Vagina (tissue), 2 donors: ENCODE results near the gene HSPE1. TPM values are rescaled to one million over a fixed set of nuclear protein-coding genes. Genes with fewer than 3 reads are reported as not detected.
"Not testable (repeated sequence)": the region's sequence is repeated elsewhere in the genome, so short reads cannot be mapped to it uniquely, and the experiment has no call there.

Experiments used
- DNase-seq, 2 donors: peaks; one replicate each; pipeline ENCODE4 v3.0.0-alpha.2; 2017; ENCODE audit errors: extremely low spot score in 2 of 2
- H3K27ac ChIP-seq: fragments of 200-600 bp; sonication (generic); one replicate; pipeline ENCODE4 v1.5.1; 2019
- H3K27me3 ChIP-seq: fragments of 200-600 bp; sonication (generic); one replicate; pipeline ENCODE4 v1.5.1; 2019
- H3K36me3 ChIP-seq, 2 donors: fragments of 200-600 bp; sonication (generic); one replicate each; pipeline ENCODE4 v1.5.1; 2017 to 2019
- H3K4me1 ChIP-seq: fragments of 200-600 bp; sonication (generic); one replicate; pipeline ENCODE4 v1.5.1; 2019
- H3K4me3 ChIP-seq, 2 donors: fragments of 200-600 bp; sonication (generic); 1 replicate in 1 of 2; 2 replicates in 1 of 2; pipeline ENCODE4 v1.5.1; 2016 to 2019
- H3K9me3 ChIP-seq: fragments of 200-600 bp; sonication (generic); one replicate; pipeline ENCODE4 v1.5.1; 2019
- POLR2A ChIP-seq, 2 donors: fragments of 450-650 bp; IDR thresholded peaks; one replicate each; pipeline ENCODE4 v1.6.1; 2017; ENCODE audit warnings: antibody characterized with exemption in 2 of 2, mild to moderate bottlenecking in 2 of 2, moderate library complexity in 2 of 2
- POLR2AphosphoS5 ChIP-seq, 2 donors: sonication (generic); formaldehyde crosslinking; IDR thresholded peaks; one replicate each; pipeline ENCODE4 v1.9.0; 2017; ENCODE audit warnings: antibody characterized with exemption in 2 of 2, mild to moderate bottlenecking in 2 of 2, low read depth in 1 of 2; ENCODE audit not compliant: insufficient read depth in 1 of 2
- intact Hi-C: fragments of 100-400 bp; cut with DNase I; formaldehyde crosslinking; loops from one replicate; pipeline ENCODE4 v1.15.1; 2023
- total RNA-seq: library from RNA; depleted of rRNA; stranded (reverse); fragments of >200 nt; gene quantifications from one replicate; pipeline ENCODE4 v1.2.3, GENCODE V29; 2016
- TF ChIP-seq, protein P1 (sequence below), 3 experiments: fragments of 450-650 bp in 2 of 3; fragments of 200-600 bp in 1 of 3; sonication (generic) in 1 of 3; IDR thresholded peaks; one replicate each; pipeline ENCODE4 v1.5.1; 2017 to 2019; ENCODE audit warnings: antibody characterized with exemption in 3 of 3, mild to moderate bottlenecking in 2 of 3, moderate library complexity in 2 of 3

The HSPE1 gene
- total RNA-seq, 1 donor from 2014 or later: 39.0 TPM

DNA sequence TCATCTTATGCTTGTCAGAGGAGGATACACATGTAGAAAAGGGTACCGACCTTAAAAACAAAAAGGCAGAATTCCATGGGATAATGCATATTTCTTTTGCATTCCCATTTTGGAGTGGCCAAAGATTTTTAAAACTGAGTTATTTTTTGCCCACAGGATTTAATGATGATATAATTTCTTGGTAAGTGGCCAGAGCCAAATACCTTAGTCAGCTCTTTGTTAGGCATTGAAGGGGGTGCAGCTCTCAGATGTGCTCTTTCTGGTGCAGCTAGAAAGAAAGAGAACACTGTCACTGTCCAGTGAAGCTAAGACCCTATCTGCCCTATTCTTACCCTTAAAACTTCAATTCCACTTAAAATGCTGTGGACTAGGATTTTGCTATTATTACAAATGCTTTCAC is 36.0 kb upstream of the HSPE1 start:
- Histone ChIP-seq H3K4me3 (no peak overlapping the region), H3K36me3 (peaks cover 0 to 53% of the 10 kb centered on the region in 2 donors), H3K4me1 (peaks cover 4% of the 10 kb centered on the region), H3K9me3 (no peaks in the 10 kb centered on the region), H3K27me3 (no peaks in the 10 kb centered on the region), H3K27ac (no peak overlapping the region)
- TF ChIP-seq POLR2AphosphoS5 (IDR thresholded peaks at IDR 0.05; ENCODE audit: insufficient read depth in 1 of 2, low read depth in 1 of 2) (no peak), POLR2A (IDR thresholded peaks at IDR 0.05) (no peak)
- TF ChIP-seq, protein P1, sequence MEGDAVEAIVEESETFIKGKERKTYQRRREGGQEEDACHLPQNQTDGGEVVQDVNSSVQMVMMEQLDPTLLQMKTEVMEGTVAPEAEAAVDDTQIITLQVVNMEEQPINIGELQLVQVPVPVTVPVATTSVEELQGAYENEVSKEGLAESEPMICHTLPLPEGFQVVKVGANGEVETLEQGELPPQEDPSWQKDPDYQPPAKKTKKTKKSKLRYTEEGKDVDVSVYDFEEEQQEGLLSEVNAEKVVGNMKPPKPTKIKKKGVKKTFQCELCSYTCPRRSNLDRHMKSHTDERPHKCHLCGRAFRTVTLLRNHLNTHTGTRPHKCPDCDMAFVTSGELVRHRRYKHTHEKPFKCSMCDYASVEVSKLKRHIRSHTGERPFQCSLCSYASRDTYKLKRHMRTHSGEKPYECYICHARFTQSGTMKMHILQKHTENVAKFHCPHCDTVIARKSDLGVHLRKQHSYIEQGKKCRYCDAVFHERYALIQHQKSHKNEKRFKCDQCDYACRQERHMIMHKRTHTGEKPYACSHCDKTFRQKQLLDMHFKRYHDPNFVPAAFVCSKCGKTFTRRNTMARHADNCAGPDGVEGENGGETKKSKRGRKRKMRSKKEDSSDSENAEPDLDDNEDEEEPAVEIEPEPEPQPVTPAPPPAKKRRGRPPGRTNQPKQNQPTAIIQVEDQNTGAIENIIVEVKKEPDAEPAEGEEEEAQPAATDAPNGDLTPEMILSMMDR (IDR thresholded peaks at IDR 0.05): no peak
- intact Hi-C loops: no loop called here
- no peak for DNase-seq

DNA sequence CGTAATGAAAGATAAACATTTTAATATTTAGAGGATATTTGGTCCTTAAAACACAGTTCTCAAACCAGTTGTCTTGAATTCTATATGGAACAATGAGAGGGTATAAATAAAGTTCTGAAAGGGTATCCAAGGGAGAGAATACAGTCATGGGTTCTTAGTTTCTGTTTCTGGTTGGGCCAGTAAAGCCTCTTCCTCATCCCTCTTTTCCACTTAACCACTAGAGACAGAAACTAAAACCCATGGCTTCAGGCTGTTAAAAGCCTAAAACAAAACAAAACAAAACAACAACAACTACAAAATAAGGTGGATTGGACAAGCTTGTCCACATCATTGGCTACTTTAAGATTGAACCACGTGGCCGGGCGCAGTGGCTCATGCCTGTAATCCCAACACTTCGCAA is 28.0 kb upstream of the HSPE1 start:
- H3K27me3 ChIP-seq: no peaks in the 10 kb centered on the region
- no peak for DNase-seq
- H3K9me3 ChIP-seq: no peaks in the 10 kb centered on the region
- intact Hi-C loops: no loop called here
- peaks cover 0 to 66% of the 10 kb centered on the region in 2 donors for H3K36me3 ChIP-seq
- no peaks in the 10 kb centered on the region for H3K4me1 ChIP-seq
- no peak overlapping the region for H3K4me3 ChIP-seq
- TF ChIP-seq POLR2A (IDR thresholded peaks at IDR 0.05) (no peak), POLR2AphosphoS5 (IDR thresholded peaks at IDR 0.05; ENCODE audit: insufficient read depth in 1 of 2, low read depth in 1 of 2) (no peak)
- TF ChIP-seq, protein P1 (IDR thresholded peaks at IDR 0.05): no peak
- no peak overlapping the region for H3K27ac ChIP-seq

DNA sequence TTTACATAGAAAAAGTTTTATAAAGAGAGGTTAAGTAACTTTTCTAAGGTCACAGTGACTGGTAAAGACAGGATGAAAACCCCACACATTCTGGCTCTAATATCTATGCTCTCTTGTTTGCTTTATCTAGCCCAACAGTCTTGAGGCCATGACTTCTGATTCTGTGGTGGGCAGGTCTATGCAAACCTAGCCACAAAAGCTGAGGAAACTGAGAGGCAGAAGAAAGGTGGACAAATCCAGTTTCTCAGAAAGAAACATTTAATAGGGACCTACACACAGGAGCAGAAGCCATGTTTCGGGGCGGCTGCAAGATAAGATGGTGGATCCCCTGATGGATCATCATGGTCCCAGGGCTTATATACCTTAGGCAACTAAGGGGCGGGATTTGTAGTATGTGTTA is 22.4 kb upstream of the HSPE1 start:
- peaks cover 0 to 39% of the 10 kb centered on the region in 2 donors for H3K36me3 ChIP-seq

DNA sequence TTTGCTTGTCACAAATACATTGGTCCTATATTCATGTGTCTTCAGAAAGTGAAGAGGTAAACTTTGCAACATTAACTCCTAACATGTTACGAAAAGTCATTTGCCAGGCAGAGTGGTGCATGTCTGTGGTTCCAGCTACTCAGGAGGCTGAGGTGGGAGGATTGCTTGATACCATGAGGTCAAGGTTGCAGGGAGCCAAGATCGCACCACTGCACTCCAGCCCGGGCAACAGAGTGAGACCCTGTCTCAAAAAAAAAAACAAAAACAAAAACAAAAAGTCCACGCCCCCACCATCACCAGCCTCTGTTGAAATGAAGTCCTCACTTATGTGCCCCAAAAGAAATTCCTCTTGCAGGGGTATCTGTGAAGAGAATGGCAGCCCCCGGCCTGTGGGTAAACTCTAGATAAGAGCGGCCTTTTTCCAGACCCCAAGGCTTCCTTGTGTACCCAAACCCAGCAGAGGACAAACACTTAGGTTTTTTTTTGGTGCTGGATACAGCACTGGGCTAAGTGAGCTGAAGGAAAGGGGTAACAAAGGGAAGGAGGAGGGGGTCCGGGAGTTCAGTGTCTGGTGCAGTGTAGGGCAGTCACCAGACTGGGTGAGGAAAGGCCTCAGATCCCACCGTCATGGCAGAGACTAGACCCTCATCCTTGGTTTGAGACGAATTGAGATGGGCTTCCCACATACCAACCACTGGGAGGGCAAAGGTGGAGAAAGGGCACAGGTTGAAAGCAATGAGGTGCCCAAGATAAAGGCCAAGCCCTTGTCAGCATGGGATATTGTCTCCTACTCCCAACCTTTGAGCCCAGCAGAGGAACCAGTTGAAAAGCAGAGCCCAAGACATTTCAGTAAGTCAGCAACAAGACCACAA is 19.8 kb upstream of the HSPE1 start:
- Histone ChIP-seq H3K27me3 (no peaks in the 10 kb centered on the region), H3K36me3 (peaks cover 0 to 27% of the 10 kb centered on the region in 2 donors), H3K9me3 (no peaks in the 10 kb centered on the region), H3K27ac (no peak overlapping the region), H3K4me3 (no peak overlapping the region), H3K4me1 (no peaks in the 10 kb centered on the region)
- TF ChIP-seq POLR2A (IDR thresholded peaks at IDR 0.05) (no peak), POLR2AphosphoS5 (IDR thresholded peaks at IDR 0.05; ENCODE audit: insufficient read depth in 1 of 2, low read depth in 1 of 2) (no peak)
- TF ChIP-seq, protein P1 (IDR thresholded peaks at IDR 0.05): no peak
- DNase-seq: no peak
- intact Hi-C loops: no loop called here

More for the DNA sequence above, 22.4 kb upstream of the HSPE1 start:
- Histone ChIP-seq H3K27me3 (no peaks in the 10 kb centered on the region), H3K4me3 (no peak overlapping the region), H3K27ac (no peak overlapping the region), H3K4me1 (no peaks in the 10 kb centered on the region), H3K9me3 (no peaks in the 10 kb centered on the region)
- intact Hi-C loops: no loop called here
- TF ChIP-seq POLR2AphosphoS5 (IDR thresholded peaks at IDR 0.05; ENCODE audit: insufficient read depth in 1 of 2, low read depth in 1 of 2): no peak
- TF ChIP-seq, protein P1 (IDR thresholded peaks at IDR 0.05): no peak
- no peak for TF ChIP-seq POLR2A (IDR thresholded peaks at IDR 0.05)
- no peak for DNase-seq

DNA sequence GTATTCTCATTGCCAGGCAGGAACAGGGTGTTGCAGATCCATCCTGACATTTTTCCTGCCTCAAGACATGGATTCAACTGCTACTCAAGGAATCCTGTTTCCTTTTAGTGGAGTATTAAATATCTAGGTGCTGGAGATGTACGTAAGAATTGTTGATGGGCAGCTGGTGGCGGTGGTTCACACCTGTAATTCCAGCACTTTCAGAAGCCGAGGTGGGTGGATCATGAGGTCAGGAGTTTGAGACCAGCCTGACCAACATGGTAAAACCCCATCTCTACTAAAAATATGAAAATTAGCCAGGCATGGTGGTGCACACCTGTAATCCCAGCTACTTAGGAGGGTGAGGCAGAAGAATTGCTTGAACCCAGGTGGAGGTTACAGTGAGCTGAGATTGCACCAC is 15.9 kb upstream of the HSPE1 start:
- H3K4me1 ChIP-seq, H3K9me3 ChIP-seq, H3K27me3 ChIP-seq, H3K27ac ChIP-seq, H3K4me3 ChIP-seq, intact Hi-C loops, DNase-seq: not testable (repeated sequence)
- H3K36me3 ChIP-seq: peaks cover 0 to 37% of the 10 kb centered on the region in 2 donors
